PC-3 (cell line): Measurements from ENCODE around the gene MRPS14.

Experiments used
- EZH2 ChIP-seq: fragments of 300-600 bp; sonication (generic); IDR thresholded peaks from one replicate; pipeline ENCODE4 v1.6.1; 2017; ENCODE audit warnings: antibody characterized with exemption, mild to moderate bottlenecking, low read length; ENCODE audit not compliant: unreplicated experiment
- TF ChIP-seq, protein P1 (sequence below): fragments of 300-600 bp; sonication (generic); conservative IDR thresholded peaks from 2 replicates; pipeline ENCODE4 v1.5.1; 2017; ENCODE audit warnings: antibody characterized with exemption, low read depth, mild to moderate bottlenecking, low read length

DNA sequence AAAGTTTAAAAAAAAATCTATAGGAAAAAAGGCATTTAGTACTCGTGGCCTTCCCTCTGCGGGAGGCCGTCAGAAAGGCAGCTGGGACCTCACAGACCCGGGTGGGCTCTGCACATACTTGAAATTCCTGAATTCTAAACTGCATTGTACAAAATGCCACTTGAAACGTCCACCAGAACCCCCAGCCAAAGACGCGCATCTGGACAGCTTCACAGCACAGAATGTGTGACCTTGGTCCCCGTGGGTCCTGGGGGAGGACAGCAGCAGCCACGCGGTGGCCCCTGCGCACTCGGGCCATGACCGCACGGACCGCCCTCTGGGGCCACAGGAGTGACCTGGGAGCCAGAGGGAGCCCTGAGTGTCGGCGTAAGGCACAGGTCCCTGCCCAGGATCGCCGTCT is 20.6 kb upstream of the MRPS14 start:
- TF ChIP-seq, protein P1, sequence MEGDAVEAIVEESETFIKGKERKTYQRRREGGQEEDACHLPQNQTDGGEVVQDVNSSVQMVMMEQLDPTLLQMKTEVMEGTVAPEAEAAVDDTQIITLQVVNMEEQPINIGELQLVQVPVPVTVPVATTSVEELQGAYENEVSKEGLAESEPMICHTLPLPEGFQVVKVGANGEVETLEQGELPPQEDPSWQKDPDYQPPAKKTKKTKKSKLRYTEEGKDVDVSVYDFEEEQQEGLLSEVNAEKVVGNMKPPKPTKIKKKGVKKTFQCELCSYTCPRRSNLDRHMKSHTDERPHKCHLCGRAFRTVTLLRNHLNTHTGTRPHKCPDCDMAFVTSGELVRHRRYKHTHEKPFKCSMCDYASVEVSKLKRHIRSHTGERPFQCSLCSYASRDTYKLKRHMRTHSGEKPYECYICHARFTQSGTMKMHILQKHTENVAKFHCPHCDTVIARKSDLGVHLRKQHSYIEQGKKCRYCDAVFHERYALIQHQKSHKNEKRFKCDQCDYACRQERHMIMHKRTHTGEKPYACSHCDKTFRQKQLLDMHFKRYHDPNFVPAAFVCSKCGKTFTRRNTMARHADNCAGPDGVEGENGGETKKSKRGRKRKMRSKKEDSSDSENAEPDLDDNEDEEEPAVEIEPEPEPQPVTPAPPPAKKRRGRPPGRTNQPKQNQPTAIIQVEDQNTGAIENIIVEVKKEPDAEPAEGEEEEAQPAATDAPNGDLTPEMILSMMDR, result no peak
- no peak for TF ChIP-seq EZH2
